IMR-90 (cell line): ENCODE data around the gene SUCLA2. TPM values are rescaled to one million over a fixed set of nuclear protein-coding genes. Genes with fewer than 3 reads are reported as not detected.

ENCODE experiments used
- ATAC-seq: fragments of 200-7000 bp; cut with Tn5 transposase; 2 replicates; pipeline ENCODE4 v1.9.1; 2020; ENCODE audit warnings: low read depth, mild to moderate bottlenecking, moderate library complexity
- BruUV-seq: library from RNA; stranded (reverse); fragments of 400-500 nt; replicated peaks from 2 replicates; lab custom pipeline; 2021; lab: Mats Ljungman, UMichigan
- CTCF ChIA-PET: fragments of 300-600 bp; formaldehyde crosslinking; extraction: SDS; loops from one replicate; lab custom pipeline; 2021; ENCODE audit warnings: antibody characterized with exemption; lab: Yijun Ruan, JAX
- POLR2A ChIA-PET: fragments of 300-600 bp; sonication (Branson Sonifier 250); formaldehyde crosslinking; loops from one replicate; lab custom pipeline; 2022; ENCODE audit warnings: antibody characterized with exemption; ENCODE audit not compliant: unreplicated experiment; lab: Charles Lee
- DNase-seq: peaks from one replicate; pipeline ENCODE4 v3.0.0; 2013
- H2AFZ ChIP-seq: replicated peaks from 2 replicates; pipeline ENCODE3; 2013; ENCODE audit warnings: low read length, mild to moderate bottlenecking; ENCODE audit not compliant: poor library complexity
- H2AK5ac ChIP-seq: 2 replicates; pipeline ENCODE4 v1.6.1; 2013; ENCODE audit warnings: low read depth, low read length, inconsistent platforms
- H2AK9ac ChIP-seq: replicated peaks from 2 replicates; pipeline ENCODE3; 2013; ENCODE audit warnings: mild to moderate bottlenecking, low read depth, low read length, moderate library complexity; ENCODE audit not compliant: poor library complexity
- H2BK120ac ChIP-seq: 2 replicates; pipeline ENCODE4 v1.6.1; 2013; ENCODE audit warnings: low read depth, low read length, inconsistent platforms
- H2BK15ac ChIP-seq: 3 replicates; pipeline ENCODE4 v1.6.1; 2013; ENCODE audit warnings: low read depth, low read length, inconsistent platforms
- H2BK20ac ChIP-seq: 2 replicates; pipeline ENCODE4 v1.6.1; 2013; ENCODE audit warnings: low read depth, mild to moderate bottlenecking, inconsistent platforms, low read length, moderate library complexity
- H2BK5ac ChIP-seq: 2 replicates; pipeline ENCODE4 v1.6.1; 2013; ENCODE audit warnings: mild to moderate bottlenecking, low read depth, low read length, inconsistent platforms; ENCODE audit not compliant: poor library complexity, severe bottlenecking
- H3K14ac ChIP-seq: replicated peaks from 2 replicates; pipeline ENCODE4 v1.6.1; 2013; ENCODE audit warnings: low read depth, low read length, inconsistent platforms
- H3K18ac ChIP-seq: 2 replicates; pipeline ENCODE4 v1.6.1; 2013; ENCODE audit warnings: low read depth, low read length, control low read depth
- H3K23ac ChIP-seq: 2 replicates; pipeline ENCODE4 v1.6.1; 2013; ENCODE audit warnings: low read depth, low read length, inconsistent platforms
- H3K27ac ChIP-seq: 2 replicates; pipeline ENCODE4 v1.5.1; 2013; ENCODE audit warnings: mild to moderate bottlenecking, control low read depth, low read length; ENCODE audit not compliant: insufficient read depth
- H3K27me3 ChIP-seq: 2 replicates; pipeline ENCODE4 v1.6.1; 2013; ENCODE audit warnings: low read length; ENCODE audit not compliant: control insufficient read depth, insufficient read depth
- H3K36me3 ChIP-seq: 2 replicates; pipeline ENCODE4 v1.6.1; 2013; ENCODE audit warnings: low read length, mixed read lengths; ENCODE audit not compliant: control insufficient read depth, insufficient read depth
- H3K4ac ChIP-seq: 2 replicates; pipeline ENCODE4 v1.6.1; 2013; ENCODE audit warnings: low read depth, low read length, inconsistent platforms
- H3K4me1 ChIP-seq: 2 replicates; pipeline ENCODE4 v1.6.1; 2013; ENCODE audit warnings: low read length, mixed read lengths; ENCODE audit not compliant: control insufficient read depth, insufficient read depth
- H3K4me2 ChIP-seq: 2 replicates; pipeline ENCODE4 v1.6.1; 2013; ENCODE audit warnings: low read depth, mild to moderate bottlenecking, control low read depth, low read length, moderate library complexity
- H3K4me3 ChIP-seq: 2 replicates; pipeline ENCODE4 v1.5.1; 2013; ENCODE audit warnings: low read depth, mild to moderate bottlenecking, control low read depth, low read length, moderate library complexity; ENCODE audit not compliant: insufficient read depth
- H3K56ac ChIP-seq: 2 replicates; pipeline ENCODE4 v1.6.1; 2013; ENCODE audit warnings: low read length, inconsistent platforms; ENCODE audit not compliant: insufficient read depth; ENCODE audit errors: extremely low read depth
- H3K79me1 ChIP-seq, 2 experiments: 2 replicates each; pipeline ENCODE4 v1.6.1; 2013; ENCODE audit warnings: low read length in 2 of 2, inconsistent platforms in 1 of 2, low read depth in 1 of 2
- H3K9ac ChIP-seq: 2 replicates; pipeline ENCODE4 v1.6.1; 2013; ENCODE audit warnings: low read depth, low read length, control low read depth
- H3K9me1 ChIP-seq: 2 replicates; pipeline ENCODE4 v1.6.1; 2013; ENCODE audit warnings: low read length, inconsistent platforms; ENCODE audit not compliant: insufficient read depth
- H3K9me3 ChIP-seq: 2 replicates; pipeline ENCODE4 v1.6.1; 2013; ENCODE audit warnings: low read length; ENCODE audit not compliant: control insufficient read depth, insufficient read depth
- H4K20me1 ChIP-seq: 2 replicates; pipeline ENCODE4 v1.6.1; 2013; ENCODE audit warnings: low read length, inconsistent platforms; ENCODE audit not compliant: insufficient read depth
- H4K5ac ChIP-seq: 2 replicates; pipeline ENCODE4 v1.6.1; 2013; ENCODE audit warnings: mild to moderate bottlenecking, low read depth, low read length, control low read depth
- H4K8ac ChIP-seq, 2 experiments: 2 replicates each; pipeline ENCODE4 v1.6.1; 2013; ENCODE audit warnings: low read depth in 2 of 2, low read length in 2 of 2, control low read depth in 1 of 2, inconsistent platforms in 1 of 2
- H4K91ac ChIP-seq: 2 replicates; pipeline ENCODE4 v1.6.1; 2013; ENCODE audit warnings: low read depth, low read length, inconsistent platforms; ENCODE audit not compliant: insufficient read depth
- BHLHE40 ChIP-seq: fragments of 150-350 bp; IDR thresholded peaks from 2 replicates; pipeline ENCODE4 v1.6.1; 2016; ENCODE audit warnings: mild to moderate bottlenecking, low read depth, low read length
- FOS ChIP-seq: fragments of 150-350 bp; IDR thresholded peaks from 2 replicates; pipeline ENCODE4 v1.6.1; 2016; ENCODE audit warnings: low read depth, low read length
- RAD21 ChIP-seq: IDR thresholded peaks from 2 replicates; pipeline ENCODE4 v1.6.1; 2012; ENCODE audit warnings: low read length, improper control_type of control experiment
- SMC3 ChIP-seq: fragments of 150-350 bp; IDR thresholded peaks from 2 replicates; pipeline ENCODE4 v1.6.1; 2016; ENCODE audit warnings: low read depth, mild to moderate bottlenecking, antibody characterized with exemption, low read length, moderate library complexity
- WGBS, 2 experiments: methylation state at CpG; one replicate each; pipeline versions ENCODE4 v1.1.5 to v1.1.7; 2013; ENCODE audit warnings: missing lambda C conversion rate in 2 of 2; ENCODE audit not compliant: insufficient read length in 1 of 2; ENCODE audit errors: extremely low coverage in 2 of 2; 5-methylcytosine and 5-hydroxymethylcytosine counted together
- dilution Hi-C: fragments of 300-500 bp; cut with HindIII; formaldehyde crosslinking; loops from one replicate; pipeline ENCODE4 v1.14.3; 2018; ENCODE audit warnings: low sequenced_read_pairs; ENCODE audit not compliant: unreplicated experiment
- in situ Hi-C: fragments of 300-500 bp; cut with MboI; formaldehyde crosslinking; loops from 3 replicates; pipeline ENCODE4 v1.14.3; 2019; ENCODE audit warnings: low sequenced_read_pairs, inconsistent platforms, mixed read lengths
- intact Hi-C: fragments of 100-400 bp; cut with micrococcal nuclease; formaldehyde crosslinking; loops from 2 replicates; pipeline ENCODE4 v1.10.0; 2022
- polyA plus RNA-seq, 3 experiments: library from polyadenylated mRNA; depleted of rRNA; stranded (reverse); fragments of >200 nt; gene quantifications; 2 replicates each; pipeline ENCODE4 v1.2.3, GENCODE V29; 2012; ENCODE audit warnings: low replicate concordance in 1 of 3
- total RNA-seq: library from RNA; depleted of rRNA; stranded (reverse); fragments of >200 nt; gene quantifications from 2 replicates; pipeline ENCODE4 v1.2.3, GENCODE V29; 2012
- TF ChIP-seq, protein P1 (sequence below): fragments of 150-350 bp; IDR thresholded peaks from 2 replicates; pipeline ENCODE4 v1.6.1; 2017; ENCODE audit warnings: mild to moderate bottlenecking, antibody characterized with exemption, low read length, low read depth

SUCLA2 gene
- total and polyA plus RNA-seq, 2 of the 4 experiments (the other 2 are of a cell fraction) = 31.5 to 36.1 TPM

DNA sequence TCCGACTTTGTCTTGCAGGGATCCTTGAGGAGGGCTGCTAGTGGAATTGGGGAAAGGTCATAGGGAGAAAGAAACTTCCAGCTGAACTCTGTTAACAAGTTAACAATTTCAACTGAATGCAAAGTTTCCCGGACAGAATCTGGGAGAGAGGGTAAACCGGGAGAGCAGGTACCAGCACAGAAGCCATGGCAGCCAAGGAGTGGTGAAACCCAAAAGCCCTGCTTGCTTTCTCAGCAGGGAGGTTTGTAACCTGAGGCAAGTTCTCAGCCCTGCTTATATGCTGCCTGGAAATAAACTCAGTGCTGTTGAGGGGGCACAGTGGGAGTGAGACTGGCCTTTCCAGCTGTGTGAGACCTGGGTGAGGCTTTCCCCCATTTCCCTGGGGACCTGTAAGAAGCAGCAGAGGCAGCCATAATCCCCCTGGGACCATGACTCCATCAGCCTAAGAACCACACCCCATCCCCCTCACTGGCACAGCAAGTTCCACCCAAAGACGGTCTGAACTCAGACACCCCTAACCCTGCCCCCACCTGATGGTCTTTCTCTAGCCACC lies 84.0 kb downstream of the SUCLA2 start:
- dilution Hi-C loops = no loop called here

More for the DNA sequence above, 84.0 kb downstream of the SUCLA2 start:
- H2BK20ac ChIP-seq = no peak overlapping the region
- no peak overlapping the region for H2BK5ac ChIP-seq
- H3K9me3 ChIP-seq = no peaks in the 10 kb centered on the region
- intact Hi-C loops = no loop called here
- H2AFZ ChIP-seq = no peak overlapping the region
- BruUV-seq = no TSS peak
- no peak overlapping the region for H3K14ac ChIP-seq
- ATAC-seq = no peak
- no peak overlapping the region for H2BK120ac ChIP-seq
- H3K4ac ChIP-seq = no peak overlapping the region
- no peak for TF ChIP-seq SMC3
- TF ChIP-seq, protein P1, sequence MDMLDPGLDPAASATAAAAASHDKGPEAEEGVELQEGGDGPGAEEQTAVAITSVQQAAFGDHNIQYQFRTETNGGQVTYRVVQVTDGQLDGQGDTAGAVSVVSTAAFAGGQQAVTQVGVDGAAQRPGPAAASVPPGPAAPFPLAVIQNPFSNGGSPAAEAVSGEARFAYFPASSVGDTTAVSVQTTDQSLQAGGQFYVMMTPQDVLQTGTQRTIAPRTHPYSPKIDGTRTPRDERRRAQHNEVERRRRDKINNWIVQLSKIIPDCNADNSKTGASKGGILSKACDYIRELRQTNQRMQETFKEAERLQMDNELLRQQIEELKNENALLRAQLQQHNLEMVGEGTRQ = no peak
- TF ChIP-seq BHLHE40 = no peak
- TF ChIP-seq FOS = no peak
- TF ChIP-seq RAD21 = no peak
- no peak overlapping the region for H3K56ac ChIP-seq
- no peak overlapping the region for H3K18ac ChIP-seq
- H3K27ac ChIP-seq = no peak overlapping the region
- H3K79me1 ChIP-seq = no peaks in the 10 kb centered on the region
- in situ Hi-C loops = no loop called here
- no peak overlapping the region for H2AK5ac ChIP-seq
- H3K4me3 ChIP-seq = no peak overlapping the region
- no peak overlapping the region for H4K5ac ChIP-seq
- H3K9me1 ChIP-seq = no peaks in the 10 kb centered on the region
- no peak overlapping the region for H2AK9ac ChIP-seq
- ChIA-PET POLR2A (no interaction called here), CTCF (no interaction called here)
- 60% methylated on average over 1 of the region's 4 CpGs; no CpG with 5 or more reads in 1 of the 2 experiments for WGBS, 2 experiments
- H3K36me3 ChIP-seq = no peaks in the 10 kb centered on the region
- H3K4me1 ChIP-seq = no peaks in the 10 kb centered on the region
- no peak overlapping the region for H2BK15ac ChIP-seq
- no peak overlapping the region for H4K8ac ChIP-seq
- no peaks in the 10 kb centered on the region for H4K20me1 ChIP-seq
- no peak for DNase-seq
- no peak overlapping the region for H4K91ac ChIP-seq
- H3K27me3 ChIP-seq = 0 out of 2 replicates have a peak, but pooled peaks cover 2% of the 10 kb centered on the region
- no peak overlapping the region for H3K9ac ChIP-seq
- H3K23ac ChIP-seq = no peak overlapping the region
- no peak overlapping the region for H3K4me2 ChIP-seq
